ELF-1 (cell line): ENCODE results near the gene PROSER3.
"Not testable (repeated sequence)": the region's sequence is repeated elsewhere in the genome, so short reads cannot be mapped to it uniquely, and the experiment has no call there.

Source experiments
- DNase-seq: peaks from one replicate; pipeline ENCODE4 v3.0.0-alpha.2; 2016; ENCODE audit warnings: low read depth, low spot score

PROSER3 gene

DNA sequence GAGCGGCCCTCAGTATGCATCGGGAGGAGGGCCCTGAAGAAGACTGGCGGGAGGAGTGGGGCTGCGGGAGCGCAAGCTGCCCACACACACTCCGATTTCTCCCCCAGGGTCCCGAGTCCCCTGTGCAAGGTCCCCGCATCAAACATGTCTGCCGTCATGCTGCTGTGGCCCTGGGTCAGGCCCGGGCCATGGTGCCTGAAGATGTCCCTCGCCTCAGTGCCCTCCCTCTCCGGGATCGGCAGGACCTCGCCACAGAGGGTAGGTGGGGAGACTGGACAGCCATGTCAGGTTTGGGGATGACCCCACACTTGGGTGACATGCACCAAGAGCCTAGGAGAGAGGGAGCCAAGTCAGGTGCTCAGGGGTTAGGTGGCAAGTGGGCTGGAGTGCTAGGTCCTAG is 35.5 kb upstream of the PROSER3 start:
- DNase-seq: no peak

DNA sequence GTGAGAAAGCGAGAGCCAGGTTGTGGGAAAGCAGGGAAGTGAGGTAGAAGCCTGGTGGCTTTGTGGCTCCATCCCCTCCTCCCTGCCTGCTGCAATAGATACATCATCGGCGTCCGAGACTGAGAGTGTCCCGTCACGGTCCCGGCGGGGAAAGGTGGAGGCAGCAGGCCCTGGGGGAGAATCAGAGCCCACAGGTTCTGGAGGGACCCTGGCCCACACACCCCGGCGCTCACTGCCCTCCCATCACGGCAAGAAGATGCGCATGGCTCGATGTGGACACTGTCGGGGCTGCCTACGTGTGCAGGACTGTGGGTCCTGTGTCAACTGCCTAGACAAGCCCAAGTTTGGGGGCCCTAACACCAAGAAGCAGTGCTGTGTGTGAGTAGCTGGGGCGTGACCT is 35.1 kb upstream of the PROSER3 start:
- no peak for DNase-seq

DNA sequence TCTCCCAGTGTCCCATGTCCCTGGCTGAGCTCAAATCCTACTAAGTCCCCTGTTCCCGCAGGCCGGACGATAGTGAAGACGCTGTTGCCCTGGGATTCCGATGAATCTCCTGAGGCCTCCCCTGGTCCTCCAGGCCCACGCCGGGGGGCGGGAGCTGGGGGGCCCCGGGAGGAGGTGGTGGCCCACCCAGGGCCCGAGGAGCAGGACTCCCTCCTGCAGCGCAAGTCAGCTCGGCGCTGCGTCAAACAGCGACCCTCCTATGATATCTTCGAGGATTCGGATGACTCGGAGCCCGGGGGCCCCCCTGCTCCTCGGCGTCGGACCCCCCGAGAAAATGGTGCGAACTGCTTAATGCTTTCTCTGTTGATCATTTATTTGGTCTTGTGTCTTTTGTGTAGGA is 34.3 kb upstream of the PROSER3 start:
- no peak for DNase-seq

DNA sequence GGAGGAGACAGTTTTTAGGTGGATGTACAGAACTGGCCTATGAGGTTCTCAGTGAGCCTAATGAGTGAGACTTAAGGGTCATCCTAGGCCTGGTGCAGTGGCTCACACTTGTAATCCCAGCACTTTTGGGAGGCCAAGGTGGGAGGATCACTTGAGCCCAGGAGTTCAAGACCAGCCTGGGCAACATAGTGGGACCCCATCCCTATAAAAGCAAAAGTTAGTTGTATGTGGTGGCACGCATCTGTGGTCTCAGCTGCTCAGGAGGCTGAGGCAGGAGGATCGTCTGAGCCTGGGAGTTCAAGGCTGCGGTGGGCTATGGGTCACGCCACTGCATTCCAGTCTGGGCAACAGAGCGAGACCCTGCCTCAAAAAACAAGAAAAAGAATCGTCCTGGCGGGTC is 33.8 kb upstream of the PROSER3 start:
- DNase-seq: not testable (repeated sequence)

DNA sequence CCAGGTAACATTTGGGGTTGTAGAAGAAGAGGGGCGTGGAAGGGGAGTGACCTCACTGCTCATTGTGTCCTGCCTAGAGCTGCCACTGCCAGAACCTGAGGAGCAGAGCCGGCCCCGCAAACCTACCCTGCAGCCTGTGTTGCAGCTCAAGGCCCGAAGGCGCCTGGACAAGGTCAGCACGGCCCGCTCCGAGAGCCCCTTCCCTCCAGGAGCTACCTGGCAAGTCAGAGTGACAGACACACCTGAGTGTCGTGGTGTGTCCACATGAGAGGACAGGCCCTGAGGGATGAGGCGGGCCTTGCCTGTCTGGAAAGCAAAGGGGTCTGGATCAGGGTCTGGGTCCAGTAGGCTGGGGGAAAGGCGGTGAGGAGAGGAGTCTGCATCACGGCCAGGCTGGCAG is 33.4 kb upstream of the PROSER3 start:
- no peak for DNase-seq

DNA sequence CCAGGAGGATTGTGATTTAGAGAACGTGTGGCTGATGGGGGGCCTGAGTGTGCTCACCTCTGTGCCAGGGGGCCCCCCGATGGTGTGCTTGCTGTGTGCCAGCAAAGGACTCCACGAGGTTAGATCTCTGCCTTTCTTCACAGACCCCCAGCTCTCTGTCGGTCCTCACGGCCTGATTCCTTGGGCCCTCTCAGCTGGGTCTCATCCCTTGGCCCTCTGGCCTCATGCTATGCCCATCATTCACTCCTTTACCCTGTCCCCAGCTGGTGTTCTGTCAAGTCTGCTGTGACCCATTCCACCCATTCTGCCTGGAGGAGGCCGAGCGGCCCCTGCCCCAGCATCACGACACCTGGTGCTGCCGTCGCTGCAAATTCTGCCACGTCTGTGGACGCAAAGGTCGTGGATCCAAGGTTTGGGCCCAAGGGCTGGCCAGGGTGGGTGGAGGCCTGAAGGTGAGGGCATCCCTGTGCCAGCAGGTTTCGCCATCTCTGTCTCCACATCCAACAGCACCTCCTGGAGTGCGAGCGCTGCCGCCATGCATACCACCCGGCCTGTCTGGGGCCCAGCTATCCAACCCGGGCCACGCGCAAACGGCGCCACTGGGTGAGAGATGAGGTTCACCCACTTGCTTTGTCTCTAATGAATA is 32.6 kb upstream of the PROSER3 start:
- DNase-seq: no peak

DNA sequence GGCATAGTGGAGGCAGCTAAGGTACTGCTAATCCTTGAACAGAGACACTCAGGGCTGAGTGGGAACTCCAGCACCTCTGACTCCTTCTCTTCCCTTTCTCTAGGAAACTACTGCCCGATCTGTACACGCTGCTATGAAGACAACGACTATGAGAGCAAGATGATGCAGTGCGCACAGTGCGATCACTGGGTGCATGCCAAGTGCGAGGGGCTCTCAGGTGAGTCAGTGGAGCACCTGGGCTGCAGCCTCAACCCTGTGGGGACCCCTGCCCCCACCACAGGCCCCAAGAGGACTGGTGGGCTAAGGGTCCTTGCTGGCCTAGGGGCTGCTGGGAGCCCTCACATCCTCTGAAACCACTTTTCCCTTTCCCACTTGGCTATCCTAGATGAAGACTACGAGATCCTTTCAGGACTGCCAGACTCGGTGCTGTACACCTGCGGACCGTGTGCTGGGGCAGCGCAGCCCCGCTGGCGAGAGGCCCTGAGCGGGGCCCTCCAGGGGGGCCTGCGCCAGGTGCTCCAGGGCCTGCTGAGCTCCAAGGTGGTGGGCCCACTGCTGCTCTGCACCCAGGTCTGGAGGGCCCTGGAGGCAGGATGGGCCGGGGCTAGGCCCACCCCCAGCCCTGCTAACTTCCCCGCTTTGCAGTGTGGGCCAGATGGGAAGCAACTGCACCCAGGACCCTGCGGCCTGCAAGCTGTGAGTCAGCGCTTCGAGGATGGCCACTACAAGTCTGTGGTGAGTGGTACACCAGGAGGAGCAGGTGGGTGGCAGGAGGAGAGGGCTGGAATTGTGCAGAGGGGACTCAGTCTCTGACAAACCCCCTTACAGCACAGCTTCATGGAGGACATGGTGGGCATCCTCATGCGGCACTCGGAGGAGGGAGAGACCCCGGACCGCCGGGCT is 30.7 kb upstream of the PROSER3 start:
- no peak for DNase-seq

DNA sequence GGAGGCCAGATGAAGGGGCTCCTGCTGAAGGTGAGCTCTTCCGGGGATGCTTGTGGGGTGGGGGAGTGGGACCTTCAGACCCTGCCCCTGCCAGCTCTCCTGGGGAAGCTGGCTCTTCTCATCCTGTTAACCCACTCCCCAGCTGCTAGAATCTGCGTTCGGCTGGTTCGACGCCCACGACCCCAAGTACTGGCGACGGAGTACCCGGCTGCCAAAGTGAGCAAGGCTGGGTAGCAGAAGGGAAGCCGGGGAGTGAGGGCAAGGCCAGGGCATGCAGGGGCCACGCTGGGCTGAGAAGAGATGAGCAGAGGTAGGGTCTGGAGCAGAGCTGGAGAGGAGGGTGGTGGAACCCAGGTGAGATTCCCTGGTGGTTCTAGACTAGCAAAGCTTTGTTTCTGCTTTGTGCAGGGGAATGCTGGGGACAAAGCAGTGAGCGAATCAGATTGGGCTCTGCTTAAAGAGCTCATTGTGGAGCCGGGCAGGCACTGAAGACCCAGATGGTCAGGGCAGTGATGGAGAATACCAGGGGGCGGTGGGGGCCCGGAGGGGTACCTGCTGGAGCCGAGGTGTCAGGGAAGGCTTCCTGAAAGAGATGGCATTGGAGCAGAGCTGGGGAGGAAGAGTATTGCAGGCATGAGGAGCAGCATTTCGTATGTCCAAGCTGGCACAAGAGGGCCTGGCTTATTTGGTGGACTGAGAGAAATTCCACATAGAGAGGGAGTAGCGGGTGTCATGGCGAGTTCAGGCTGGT is 29.8 kb upstream of the PROSER3 start:
- DNase-seq: no peak

DNA sequence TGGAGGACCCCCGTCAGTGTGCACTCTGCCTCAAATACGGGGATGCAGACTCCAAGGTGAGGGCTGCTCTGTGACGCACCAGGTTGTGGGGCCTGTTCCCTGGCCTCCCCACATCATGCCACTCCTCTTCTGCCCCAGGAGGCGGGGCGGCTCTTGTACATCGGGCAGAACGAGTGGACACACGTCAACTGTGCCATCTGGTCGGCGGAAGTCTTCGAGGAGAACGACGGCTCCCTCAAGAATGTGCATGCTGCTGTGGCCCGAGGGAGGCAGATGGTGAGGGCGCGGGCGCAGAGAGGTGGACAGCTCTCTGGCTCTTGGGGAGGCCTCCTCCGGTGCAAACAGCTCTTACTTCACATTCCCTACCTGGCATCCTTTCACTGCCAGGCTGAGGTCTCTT is 29.0 kb upstream of the PROSER3 start:
- no peak for DNase-seq

DNA sequence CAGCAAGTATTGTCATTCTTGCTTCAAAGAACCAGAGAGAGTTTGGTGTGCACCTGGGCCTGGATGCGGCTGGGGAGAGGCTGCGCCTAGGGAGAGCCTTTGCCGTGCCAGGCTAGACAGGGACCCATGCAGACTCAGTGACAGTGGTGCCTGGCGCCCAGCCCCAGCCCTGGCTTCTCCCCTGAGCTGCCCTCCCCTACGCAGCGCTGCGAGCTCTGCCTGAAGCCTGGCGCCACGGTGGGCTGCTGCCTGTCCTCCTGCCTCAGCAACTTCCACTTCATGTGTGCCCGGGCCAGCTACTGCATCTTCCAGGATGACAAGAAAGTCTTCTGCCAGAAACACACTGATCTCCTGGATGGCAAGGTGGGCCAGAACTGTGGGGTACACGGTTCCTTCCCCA is 28.2 kb upstream of the PROSER3 start:
- no peak for DNase-seq

DNA sequence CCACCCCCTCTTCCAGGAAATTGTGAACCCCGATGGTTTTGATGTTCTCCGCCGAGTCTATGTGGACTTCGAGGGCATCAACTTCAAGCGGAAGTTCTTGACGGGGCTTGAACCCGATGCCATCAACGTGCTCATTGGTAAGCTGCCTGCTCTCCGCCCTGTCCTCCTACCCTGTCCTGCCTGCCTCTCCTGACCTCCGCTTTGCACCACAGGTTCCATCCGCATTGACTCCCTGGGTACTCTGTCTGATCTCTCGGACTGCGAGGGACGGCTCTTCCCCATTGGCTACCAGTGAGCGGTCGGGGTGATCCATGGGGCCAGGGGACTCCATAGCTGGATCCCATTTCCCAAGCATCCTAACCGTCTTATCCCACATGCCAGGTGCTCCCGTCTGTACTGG is 27.6 kb upstream of the PROSER3 start:
- no peak for DNase-seq

DNA sequence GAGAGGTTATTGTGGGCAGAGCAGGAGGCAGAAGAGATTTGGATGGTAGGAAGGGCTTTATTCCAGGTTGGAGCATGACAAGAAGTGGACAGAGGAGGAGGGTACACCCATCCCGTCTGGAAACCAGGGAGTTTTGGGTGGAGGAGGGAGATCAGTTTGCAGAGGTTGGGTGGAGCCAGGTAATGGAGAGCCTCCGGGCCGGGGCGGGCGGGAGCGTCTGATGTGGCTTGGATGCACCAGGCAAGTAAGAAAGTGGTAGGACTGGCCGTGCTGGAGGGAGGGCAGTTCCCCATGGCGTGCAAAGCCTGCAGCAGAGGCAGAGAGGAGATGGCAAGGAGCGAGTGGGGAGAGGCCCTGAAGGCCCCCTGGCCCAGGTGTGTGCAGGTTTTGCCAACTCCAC is 26.6 kb upstream of the PROSER3 start:
- no peak for DNase-seq

DNA sequence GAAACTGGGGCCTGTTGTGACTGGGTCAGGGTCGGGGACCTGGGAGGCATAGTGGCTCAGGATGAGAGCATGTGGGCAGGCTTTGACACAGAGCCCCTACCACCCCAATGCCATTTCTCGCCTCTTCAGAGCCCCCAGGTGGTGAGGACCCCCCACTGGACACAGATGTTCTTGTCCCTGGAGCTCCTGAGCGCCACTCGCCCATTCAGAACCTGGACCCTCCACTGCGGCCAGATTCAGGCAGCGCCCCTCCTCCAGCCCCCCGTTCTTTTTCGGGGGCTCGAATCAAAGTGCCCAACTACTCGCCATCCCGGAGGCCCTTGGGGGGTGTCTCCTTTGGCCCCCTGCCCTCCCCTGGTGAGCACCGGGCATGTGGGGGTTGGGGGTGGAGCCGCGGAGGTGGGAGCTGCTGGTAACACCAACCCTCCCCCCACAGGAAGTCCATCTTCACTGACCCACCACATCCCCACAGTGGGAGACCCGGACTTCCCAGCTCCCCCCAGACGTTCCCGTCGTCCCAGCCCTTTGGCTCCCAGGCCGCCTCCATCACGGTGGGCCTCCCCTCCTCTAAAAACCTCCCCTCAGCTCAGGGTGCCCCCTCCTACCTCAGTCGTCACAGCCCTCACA is 26.1 kb upstream of the PROSER3 start:
- no peak for DNase-seq

DNA sequence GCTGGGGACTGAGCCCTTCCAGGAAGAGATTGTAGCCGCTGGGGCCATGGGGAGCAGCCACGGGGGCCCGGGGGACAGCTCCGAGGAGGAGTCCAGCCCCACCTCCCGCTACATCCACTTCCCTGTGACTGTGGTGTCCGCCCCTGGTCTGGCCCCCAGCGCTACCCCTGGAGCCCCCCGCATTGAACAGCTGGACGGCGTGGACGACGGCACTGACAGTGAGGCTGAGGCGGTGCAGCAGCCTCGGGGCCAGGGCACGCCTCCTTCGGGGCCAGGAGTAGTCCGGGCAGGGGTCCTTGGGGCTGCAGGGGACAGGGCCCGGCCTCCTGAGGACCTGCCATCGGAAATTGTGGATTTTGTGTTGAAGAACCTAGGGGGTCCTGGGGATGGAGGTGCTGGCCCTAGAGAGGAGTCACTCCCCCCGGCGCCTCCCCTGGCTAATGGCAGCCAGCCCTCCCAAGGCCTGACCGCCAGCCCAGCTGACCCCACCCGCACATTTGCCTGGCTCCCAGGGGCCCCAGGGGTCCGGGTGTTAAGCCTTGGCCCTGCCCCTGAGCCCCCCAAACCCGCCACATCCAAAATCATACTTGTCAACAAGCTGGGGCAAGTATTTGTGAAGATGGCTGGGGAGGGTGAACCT is 25.3 kb upstream of the PROSER3 start:
- DNase-seq: no peak

DNA sequence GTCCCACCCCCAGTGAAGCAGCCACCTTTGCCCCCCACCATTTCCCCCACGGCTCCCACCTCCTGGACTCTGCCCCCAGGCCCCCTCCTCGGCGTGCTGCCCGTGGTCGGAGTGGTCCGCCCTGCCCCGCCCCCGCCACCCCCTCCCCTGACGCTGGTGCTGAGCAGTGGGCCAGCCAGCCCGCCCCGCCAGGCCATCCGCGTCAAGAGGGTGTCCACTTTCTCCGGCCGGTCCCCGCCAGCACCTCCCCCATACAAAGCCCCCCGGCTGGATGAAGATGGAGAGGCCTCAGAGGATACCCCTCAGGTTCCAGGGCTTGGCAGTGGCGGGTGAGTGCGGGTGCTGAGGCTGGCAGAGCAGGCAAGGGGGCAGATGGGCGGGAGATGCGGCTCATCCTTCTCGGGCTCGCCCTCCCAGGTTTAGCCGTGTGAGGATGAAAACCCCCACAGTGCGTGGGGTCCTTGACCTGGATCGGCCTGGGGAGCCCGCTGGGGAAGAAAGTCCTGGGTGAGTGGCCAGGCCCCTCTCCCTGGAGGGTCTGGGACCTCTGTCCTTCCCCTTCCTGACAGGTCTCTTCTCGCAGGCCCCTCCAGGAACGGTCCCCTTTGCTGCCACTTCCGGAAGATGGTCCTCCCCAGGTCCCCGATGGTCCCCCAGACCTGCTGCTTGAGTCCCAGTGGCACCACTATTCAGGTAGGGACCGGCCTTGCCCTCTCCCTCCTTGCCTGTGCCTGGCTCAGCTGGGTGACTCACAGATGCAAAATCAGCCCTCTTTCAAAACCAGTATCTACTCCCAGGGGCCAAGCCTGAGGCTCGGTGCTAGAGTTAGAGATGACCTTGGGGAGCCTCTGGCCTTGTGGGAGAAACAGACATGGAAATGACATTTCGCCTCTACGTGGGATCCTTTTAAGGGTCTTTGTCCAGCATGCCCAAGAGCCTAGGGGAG is 24.5 kb upstream of the PROSER3 start:
- no peak for DNase-seq

DNA sequence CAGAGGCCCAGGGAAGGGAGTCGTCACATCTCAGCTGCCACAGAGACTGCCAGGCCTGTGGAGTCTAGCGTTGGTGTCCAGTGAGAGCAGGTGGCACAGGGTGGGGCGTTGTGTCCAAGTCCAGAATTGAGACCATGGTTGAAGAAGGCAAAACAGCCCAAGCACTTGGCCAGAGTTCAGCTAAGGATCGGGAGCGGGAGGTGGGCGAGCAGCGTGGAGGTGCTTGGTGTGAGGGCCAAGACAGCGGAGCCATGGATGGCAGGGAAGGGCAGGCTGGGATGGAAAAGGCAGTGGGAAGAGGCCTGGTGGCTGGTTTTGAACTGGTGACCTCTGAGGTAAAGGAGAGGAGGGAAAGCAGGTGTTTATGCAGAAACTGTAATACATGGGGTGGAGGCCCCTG is 23.7 kb upstream of the PROSER3 start:
- DNase-seq: no peak

DNA sequence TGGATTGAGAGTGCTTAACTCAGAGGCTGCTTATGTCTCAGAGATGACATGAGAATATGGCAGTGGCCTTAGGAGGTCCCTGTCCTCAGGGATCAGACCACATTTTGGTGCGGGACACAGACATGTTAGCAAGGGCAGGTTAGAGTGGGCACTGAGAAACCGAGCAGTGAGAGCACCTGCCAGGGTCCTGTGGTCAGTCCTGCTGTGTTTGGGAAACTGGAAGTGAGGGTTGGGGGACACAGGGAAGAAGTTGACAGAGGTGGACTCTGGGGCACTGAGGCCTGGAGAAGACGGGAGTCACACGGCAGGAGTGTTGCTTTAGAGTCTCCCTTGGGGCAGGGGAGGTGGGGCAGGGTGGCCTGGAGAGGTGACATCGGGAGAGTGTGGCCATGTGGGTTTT is 23.1 kb upstream of the PROSER3 start:
- DNase-seq: no peak

DNA sequence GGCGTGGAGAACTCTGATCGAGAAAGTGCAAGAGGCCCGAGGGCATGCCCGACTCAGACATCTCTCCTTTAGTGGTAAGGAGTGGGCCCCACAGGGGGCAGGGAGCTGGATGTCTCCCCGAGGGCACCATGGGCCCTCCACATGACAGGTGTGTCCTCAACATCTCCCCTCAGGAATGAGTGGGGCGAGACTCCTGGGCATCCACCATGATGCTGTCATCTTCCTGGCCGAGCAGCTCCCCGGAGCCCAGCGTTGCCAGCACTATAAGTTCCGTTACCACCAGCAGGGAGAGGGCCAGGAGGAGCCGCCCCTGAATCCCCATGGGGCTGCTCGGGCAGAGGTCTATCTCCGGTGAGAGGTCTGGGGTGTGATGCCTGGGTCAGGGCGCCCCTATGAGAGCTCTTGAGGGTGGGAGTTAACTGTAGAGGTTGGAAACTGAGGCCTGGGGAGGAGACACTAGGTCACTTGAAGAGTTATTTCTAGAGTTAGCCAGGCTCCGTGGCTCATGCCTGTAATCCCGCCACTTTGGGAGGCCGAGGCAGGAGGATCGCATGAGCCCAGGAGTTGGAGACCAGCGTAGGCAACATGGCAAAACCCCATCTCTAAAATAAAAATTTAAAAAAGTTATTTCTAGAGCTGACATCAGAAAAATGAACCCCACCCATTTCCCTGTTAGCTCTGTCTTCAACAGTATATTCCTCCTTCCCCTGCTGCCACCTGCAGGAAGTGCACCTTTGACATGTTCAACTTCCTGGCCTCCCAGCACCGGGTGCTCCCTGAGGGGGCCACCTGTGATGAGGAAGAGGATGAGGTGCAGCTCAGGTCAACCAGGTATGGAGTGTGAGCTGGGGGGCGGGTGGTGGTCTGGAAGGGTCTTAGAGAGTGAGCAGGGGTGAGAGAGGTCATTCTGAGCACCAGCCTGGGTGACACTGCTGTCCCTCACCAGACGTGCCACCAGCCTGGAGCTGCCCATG is 20.8 kb upstream of the PROSER3 start:
- DNase-seq: no peak
